ENCODE data around the gene PTPN7.
"Not testable (repeated sequence)": the region's sequence is repeated elsewhere in the genome, so short reads cannot be mapped to it uniquely, and the experiment has no call there.

Gene PTPN7

DNA sequence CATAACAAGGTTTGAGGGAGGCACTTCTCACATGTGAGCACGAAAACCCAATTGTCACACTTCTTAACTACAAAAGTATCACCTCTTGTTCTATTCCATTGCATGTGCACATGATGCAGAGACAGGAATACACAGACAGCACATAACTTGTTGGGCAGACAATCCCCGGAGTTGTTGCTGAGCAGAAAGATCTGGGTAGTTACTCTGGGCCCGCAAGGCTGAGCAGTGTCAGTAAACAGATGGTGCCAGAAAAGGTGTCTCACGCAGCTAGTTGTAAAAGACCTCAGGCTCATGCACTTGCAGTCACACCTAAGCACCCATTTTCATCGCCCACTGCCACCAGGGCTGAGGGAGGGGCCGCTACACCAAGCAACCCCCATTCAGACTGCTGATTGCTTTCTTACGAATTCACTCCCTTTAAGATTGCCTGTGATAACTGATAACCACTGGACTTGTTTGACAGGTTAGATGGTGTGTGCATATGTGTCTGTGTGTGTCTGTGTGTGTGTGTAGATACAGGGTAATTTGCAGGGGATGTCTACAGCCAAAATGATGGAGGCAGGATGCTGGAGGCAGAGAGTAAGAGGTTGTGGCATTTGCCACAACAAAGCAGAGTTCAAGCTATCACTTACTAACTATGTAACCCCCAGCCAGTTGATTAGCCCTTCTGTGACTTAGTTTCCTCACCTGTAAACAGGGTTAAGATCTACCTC lies 37.4 kb upstream of the PTPN7 start:
- no peak overlapping the region for H3K4me3 Mint-ChIP-seq
- no peaks in the 10 kb centered on the region for H3K9me3 Mint-ChIP-seq
- H3K27me3 Mint-ChIP-seq: peaks cover 32% of the 10 kb centered on the region
- H3K4me1 Mint-ChIP-seq: peaks cover 22% of the 10 kb centered on the region
- H3K36me3 Mint-ChIP-seq (ENCODE audit: low read depth): no peaks in the 10 kb centered on the region
- DNase-seq: no peak
- no peak for ATAC-seq
- no peak overlapping the region for H3K27ac Mint-ChIP-seq

DNA sequence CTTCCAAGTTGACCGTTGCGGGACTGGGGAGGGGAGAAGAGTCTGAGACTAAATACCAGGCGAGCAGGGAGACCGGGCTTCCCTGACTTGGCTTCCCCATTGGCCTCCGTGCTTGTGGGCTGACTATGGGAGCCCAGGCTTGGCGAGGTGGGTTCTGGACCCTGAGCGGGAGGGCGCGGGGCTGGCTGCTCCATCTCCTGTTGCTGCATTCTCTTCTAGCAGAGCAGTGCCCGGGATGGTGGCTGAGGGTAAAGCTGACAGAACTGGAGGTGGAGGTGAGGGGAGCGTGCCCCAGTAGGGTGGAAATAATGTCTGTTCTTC lies 33.9 kb upstream of the PTPN7 start:
- no peak for DNase-seq
- Mint-ChIP-seq H3K36me3 (ENCODE audit: low read depth) (no peaks in the 10 kb centered on the region), H3K9me3 (no peaks in the 10 kb centered on the region), H3K4me3 (no peak overlapping the region), H3K4me1 (peaks cover 10% of the 10 kb centered on the region), H3K27me3 (peaks cover 30% of the 10 kb centered on the region), H3K27ac (no peak overlapping the region)
- ATAC-seq: no peak

DNA sequence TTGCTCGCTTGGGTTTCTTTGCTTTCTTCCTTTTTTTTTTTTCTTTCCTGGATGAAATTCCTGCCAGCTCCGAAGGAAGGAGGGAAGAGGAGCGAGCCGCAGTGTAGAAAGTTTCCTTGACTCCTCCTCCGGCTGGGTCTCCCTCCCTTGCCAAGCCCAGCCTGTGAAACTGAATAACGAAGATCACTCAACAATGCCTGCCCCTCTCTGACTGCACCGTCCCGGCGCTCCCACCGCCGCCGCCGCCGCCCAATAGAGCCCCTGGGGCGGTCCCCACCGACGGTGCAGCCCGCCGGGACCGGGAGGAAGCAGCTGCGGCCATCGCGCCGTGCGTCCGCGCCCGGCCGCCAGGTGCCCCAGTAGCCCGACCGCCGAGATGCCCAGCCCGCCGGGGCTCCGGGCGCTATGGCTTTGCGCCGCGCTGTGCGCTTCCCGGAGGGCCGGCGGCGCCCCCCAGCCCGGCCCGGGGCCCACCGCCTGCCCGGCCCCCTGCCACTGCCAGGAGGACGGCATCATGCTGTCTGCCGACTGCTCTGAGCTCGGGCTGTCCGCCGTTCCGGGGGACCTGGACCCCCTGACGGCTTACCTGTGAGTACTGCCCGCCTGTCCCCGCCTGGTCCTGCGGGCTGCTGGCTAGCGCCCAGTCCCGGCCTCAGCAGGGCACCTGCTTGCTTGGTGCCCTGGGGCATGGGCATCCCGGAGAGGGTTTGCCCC lies 33.4 kb upstream of the PTPN7 start, which contains the start of gene LGR6:
Gene LGR6, plus strand, starts transcription at position 186 of the 714 bp plus-strand sequence. Its CDS starts 191 bp downstream, at position 377.
- no peak within 1 kb of the TSS for H3K4me3 Mint-ChIP-seq
- H3K4me1 Mint-ChIP-seq: peaks cover 7% of the 10 kb centered on the region
- H3K27me3 Mint-ChIP-seq: peaks cover 28% of the 10 kb centered on the region
- no peak within 1 kb of the TSS for H3K27ac Mint-ChIP-seq
- DNase-seq: no peak
- H3K36me3 Mint-ChIP-seq (ENCODE audit: low read depth): no peaks in the 10 kb centered on the region
- no peaks in the 10 kb centered on the region for H3K9me3 Mint-ChIP-seq
- ATAC-seq: peak; percentile 26

DNA sequence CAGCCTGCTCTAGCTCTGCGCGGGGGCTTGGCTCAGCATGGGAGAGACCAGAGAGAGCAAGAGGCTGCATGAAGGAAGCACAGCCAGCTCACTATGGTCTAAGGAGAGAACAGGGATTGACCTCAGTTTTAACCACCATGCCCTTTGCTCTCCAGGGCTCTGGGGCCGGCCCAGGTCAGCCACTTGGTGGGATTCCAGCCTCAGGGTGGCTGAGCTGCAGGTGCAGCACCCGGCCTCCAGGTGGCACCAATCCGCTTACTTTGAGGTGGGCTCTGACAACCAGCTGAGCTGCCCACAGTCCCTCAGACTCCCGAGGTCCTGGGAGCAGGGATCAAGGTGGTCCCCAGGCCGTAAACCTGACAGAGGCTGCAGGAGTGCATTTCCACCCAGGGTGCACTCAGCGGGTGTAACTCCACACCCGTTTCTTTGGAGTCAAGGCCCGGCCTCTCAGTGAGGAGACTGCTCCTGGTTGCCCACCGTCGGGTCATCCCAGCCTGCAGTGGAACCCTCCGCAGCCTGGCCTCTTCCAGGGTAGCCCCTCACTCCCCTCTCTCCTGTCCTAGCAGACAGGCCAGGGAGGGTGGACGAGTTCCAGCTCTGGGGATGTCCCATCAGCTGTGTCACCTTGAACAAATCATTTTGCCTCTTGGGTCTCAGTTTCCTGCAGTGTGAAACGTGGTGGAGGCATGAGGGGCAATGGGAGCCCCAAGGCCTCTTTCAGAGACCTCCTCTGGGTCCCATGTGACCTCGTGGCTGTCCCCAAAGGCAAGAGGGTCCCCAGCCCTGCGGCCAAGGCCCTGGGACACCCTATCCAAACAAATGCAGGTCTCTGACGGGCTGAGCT lies 32.6 kb upstream of the PTPN7 start:
- Mint-ChIP-seq H3K9me3 (no peaks in the 10 kb centered on the region), H3K4me3 (no peak overlapping the region), H3K27ac (no peak overlapping the region), H3K4me1 (peaks cover 3% of the 10 kb centered on the region), H3K36me3 (ENCODE audit: low read depth) (no peaks in the 10 kb centered on the region), H3K27me3 (peaks cover 26% of the 10 kb centered on the region)
- DNase-seq: peak; percentile 73
- peak; percentile 38 for ATAC-seq

DNA sequence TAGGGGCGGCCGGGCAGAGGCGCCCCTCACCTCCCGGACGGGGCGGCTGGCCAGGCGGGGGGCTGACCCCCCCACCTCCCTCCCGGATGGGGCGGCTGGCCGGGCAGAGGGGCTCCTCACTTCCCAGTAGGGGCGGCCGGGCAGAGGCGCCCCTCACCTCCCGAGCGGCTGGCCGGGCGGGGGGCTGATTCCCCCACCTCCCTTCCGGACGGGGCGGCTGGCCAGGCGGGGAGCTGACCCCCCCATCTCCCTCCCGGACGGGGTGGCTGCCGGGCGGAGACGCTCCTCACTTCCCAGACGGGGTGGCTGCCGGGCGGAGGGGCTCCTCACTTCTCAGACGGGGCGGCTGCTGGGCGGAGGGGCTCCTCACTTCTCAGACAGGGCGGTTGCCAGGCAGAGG lies 31.0 kb upstream of the PTPN7 start:
- H3K36me3 Mint-ChIP-seq (ENCODE audit: low read depth); H3K4me3 Mint-ChIP-seq; H3K27ac Mint-ChIP-seq; H3K9me3 Mint-ChIP-seq; ATAC-seq; H3K4me1 Mint-ChIP-seq; DNase-seq: not testable (repeated sequence)
- H3K27me3 Mint-ChIP-seq: peaks cover 23% of the 10 kb centered on the region

DNA sequence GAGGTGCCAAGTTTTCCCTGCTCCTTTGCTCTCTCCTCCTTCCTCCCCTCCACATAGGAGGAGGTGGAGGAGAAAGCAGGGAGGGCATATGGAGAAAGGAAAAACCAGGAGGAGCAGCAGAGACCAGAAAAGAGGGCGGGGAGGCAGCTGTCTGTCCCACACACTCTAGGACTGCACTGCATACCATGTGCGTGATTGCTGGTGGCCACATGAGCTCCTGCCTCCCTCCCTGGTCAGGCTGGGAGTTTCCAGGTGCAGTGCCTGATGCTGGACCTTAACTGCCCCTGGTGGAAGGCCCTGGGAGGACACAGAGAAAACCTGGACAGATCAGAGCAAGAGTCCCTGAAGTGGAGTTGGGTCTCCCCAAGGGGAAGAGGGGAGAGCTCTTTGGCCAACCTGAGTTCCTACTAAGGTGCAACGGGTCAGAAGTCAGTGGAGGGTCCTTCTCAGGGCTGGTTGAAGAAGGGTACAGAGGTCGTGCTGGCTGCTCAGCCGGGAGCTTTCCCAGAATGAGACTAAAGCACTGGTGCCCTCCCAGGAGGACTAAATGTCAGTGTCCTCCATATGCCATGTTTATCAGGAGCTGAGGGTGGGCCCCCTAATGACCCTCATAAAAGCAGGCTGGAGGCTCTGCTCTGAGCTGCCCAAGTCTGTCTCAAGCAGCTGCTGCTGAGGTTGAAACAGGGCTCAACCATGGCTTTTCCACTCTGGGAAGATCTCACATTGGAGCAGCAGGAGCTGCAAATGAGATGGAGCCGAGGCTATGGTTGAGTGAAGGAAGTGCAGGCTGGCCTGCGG lies 29.7 kb upstream of the PTPN7 start:
- no peak overlapping the region for H3K27ac Mint-ChIP-seq
- H3K4me1 Mint-ChIP-seq: peaks cover 2% of the 10 kb centered on the region
- no peaks in the 10 kb centered on the region for H3K9me3 Mint-ChIP-seq
- H3K36me3 Mint-ChIP-seq (ENCODE audit: low read depth): no peaks in the 10 kb centered on the region
- ATAC-seq (no peak), DNase-seq (no peak)
- peaks cover 13% of the 10 kb centered on the region for H3K27me3 Mint-ChIP-seq
- no peak overlapping the region for H3K4me3 Mint-ChIP-seq

DNA sequence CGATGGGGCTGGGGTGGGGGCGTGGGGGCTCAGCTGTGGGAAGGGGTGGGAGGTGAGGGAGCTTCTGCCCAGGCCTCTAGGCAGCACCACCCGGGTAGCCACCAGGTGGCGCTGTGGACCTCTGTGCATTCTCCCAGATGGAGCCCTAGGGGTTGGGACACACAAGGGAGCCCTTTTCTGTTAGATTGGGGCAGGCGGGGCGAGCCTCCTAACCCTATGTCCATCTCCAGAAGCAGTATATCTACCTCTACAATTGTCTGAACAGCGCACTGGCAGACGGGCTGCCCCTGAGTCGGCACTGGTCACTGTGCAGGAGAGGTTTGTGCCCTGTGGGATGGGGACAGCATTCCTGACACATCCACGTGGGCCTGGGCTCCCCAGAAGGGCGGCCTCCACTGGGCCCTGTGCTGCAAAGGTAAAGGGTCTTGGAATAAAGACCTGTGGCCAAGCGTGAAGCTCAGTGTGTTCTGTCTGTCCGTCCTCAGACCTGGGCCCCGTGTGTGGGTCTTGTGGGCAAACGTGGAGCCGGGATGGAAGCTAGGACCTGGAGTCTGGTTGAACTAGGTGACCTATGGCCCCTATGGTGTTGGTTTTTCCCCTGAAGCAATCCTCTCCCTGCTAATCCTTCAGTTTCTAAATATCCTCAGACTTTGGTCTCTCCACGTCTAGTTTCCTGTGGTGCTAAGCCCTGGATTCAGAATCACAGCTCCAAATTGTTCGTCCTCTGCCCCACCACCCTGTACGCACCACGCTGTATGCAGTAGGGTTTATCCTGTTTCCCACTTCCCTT lies 28.8 kb upstream of the PTPN7 start:
- H3K9me3 Mint-ChIP-seq: no peaks in the 10 kb centered on the region
- H3K27me3 Mint-ChIP-seq: peaks cover 7% of the 10 kb centered on the region
- ATAC-seq (peak; percentile 63), DNase-seq (peak; percentile 88)
- H3K4me1 Mint-ChIP-seq: peaks cover 10% of the 10 kb centered on the region
- no peaks in the 10 kb centered on the region for H3K36me3 Mint-ChIP-seq (ENCODE audit: low read depth)
- H3K4me3 Mint-ChIP-seq: no peak overlapping the region
- H3K27ac Mint-ChIP-seq: no peak overlapping the region

DNA sequence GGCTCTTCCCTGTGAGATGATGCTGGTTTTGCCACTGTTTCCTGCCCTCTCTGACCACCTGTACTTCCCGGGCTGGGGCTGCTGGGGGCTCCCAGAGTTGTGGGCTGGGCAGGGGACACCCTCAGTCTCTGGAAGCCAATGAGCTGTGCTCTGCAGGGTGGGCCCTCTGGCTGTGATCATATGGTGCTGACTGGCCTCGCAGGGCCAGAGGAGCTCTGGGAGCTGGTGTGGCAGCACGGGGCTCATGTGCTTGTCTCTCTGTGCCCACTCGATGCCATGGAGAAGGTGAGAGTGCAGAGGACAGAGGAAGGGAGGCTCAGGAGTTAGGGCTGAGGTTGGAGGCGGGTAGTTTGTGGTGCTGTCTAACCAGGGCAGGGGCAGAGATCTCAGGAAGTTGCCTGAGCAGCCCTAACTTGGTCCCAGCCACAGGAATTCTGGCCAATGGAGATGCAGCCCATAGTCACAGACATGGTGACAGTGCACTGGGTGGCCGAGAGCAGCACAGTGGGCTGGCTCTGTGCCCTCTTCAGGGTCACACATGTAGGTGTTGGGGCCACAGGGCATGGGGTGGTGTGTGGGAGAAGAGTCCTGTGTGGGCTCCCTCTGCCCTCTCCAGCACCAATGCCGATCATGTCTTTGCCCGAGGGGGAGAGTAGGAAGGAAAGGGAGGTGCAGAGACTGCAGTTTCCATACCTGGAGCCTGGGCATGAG lies 27.4 kb upstream of the PTPN7 start:
- no peaks in the 10 kb centered on the region for H3K36me3 Mint-ChIP-seq (ENCODE audit: low read depth)
- no peak overlapping the region for H3K27ac Mint-ChIP-seq
- peaks cover 16% of the 10 kb centered on the region for H3K4me1 Mint-ChIP-seq
- DNase-seq: no peak
- ATAC-seq: no peak
- peaks cover 2% of the 10 kb centered on the region for H3K27me3 Mint-ChIP-seq
- no peaks in the 10 kb centered on the region for H3K9me3 Mint-ChIP-seq
- H3K4me3 Mint-ChIP-seq: no peak overlapping the region

DNA sequence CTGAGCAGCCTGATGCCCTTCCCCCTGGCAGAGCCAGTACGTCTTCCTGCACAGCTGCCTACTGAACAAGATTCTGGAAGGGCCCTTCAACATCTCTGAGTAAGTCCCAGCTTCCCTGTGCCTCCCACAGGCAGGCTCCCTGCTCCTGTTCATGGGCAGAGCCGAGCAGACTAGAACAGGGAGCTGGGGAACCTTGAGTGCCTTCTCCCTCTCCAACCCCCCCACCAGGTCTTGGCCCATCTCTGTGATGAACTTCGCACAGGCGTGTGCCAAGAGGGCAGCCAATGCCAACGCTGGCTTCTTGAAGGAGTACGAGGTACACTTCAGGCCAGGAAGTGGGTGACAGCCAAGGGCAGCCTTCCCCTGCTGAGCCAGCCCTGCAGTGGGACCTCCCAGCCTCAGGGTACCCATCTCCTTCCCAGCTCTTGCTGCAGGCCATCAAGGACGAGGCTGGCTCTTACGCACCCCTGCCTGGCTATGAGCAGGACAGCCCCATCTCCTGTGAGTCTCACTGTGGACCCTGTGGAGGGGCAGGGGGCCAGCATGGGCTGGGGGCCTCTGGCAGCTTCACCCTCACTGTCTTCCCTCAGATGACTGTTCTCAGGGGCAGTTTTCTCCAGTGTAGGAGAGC lies 26.8 kb upstream of the PTPN7 start:
- no peak for DNase-seq
- Mint-ChIP-seq H3K27ac (no peak overlapping the region), H3K4me1 (peaks cover 18% of the 10 kb centered on the region), H3K36me3 (ENCODE audit: low read depth) (no peaks in the 10 kb centered on the region), H3K4me3 (no peak overlapping the region), H3K27me3 (peaks cover 2% of the 10 kb centered on the region), H3K9me3 (no peaks in the 10 kb centered on the region)
- ATAC-seq: no peak

DNA sequence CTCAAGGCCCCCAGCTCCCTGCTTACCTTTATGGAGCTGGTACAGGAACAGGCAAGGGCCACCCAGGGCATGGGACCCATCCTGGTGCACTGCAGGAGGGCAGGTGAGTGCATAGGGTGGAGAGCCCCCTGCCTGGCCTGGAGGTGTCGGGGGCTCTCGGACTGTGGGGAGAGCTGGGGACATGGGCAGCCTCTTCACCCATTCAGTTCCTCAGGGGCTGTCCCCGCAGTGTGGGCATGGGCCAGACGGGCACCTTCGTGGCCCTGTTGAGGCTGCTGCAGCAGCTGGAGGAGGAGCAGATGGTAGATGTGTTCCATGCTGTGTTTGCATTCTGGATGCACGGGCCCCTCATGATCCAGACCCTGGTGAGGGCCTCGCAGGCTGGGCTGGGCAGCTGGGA lies 25.9 kb upstream of the PTPN7 start:
- Mint-ChIP-seq H3K36me3 (ENCODE audit: low read depth) (no peaks in the 10 kb centered on the region), H3K9me3 (no peaks in the 10 kb centered on the region), H3K4me3 (no peak overlapping the region), H3K4me1 (peaks cover 18% of the 10 kb centered on the region), H3K27ac (no peak overlapping the region), H3K27me3 (peaks cover 2% of the 10 kb centered on the region)
- no peak for ATAC-seq
- no peak for DNase-seq

DNA sequence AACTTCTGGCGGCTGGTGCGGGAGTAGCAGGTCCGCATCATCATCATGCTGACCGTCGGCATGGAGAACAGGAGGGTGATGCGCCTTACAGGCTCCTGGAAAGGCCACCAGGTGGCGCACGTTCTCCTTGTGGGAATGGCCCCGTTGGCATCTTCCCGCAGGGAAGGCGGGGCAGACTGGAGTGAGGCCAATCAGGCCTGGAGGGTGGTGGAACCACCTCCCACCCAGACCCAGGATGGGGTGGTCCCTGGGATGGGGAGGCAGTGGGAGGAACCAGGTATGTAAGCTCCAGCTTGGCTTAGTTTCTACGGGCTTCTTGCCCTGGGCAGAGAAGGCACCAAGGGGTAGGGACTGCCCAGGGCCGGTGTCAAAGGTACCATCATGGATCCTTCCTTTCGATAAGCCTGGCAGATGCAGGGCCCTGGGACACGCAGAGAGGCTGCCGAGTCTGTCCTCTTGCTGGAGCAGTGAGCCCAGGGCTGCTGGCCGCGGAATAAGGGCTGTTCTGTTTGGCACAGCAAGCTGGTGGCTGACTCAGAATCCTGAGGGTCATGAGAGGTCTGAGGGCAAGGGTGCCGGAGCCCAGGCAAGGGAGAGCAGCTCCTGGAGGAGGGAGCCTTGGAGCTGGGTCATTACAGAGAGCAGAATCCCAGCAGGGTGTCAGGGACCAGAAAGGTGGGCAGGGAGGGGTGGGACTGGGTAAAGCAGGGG lies 24.5 kb upstream of the PTPN7 start:
- Mint-ChIP-seq H3K36me3 (ENCODE audit: low read depth) (no peaks in the 10 kb centered on the region), H3K27ac (no peak overlapping the region), H3K9me3 (no peaks in the 10 kb centered on the region), H3K4me3 (peak overlapping the region; percentile 42), H3K27me3 (peaks cover 2% of the 10 kb centered on the region), H3K4me1 (peaks cover 20% of the 10 kb centered on the region)
- peak; percentile 61 for ATAC-seq
- DNase-seq: peak; percentile 88

DNA sequence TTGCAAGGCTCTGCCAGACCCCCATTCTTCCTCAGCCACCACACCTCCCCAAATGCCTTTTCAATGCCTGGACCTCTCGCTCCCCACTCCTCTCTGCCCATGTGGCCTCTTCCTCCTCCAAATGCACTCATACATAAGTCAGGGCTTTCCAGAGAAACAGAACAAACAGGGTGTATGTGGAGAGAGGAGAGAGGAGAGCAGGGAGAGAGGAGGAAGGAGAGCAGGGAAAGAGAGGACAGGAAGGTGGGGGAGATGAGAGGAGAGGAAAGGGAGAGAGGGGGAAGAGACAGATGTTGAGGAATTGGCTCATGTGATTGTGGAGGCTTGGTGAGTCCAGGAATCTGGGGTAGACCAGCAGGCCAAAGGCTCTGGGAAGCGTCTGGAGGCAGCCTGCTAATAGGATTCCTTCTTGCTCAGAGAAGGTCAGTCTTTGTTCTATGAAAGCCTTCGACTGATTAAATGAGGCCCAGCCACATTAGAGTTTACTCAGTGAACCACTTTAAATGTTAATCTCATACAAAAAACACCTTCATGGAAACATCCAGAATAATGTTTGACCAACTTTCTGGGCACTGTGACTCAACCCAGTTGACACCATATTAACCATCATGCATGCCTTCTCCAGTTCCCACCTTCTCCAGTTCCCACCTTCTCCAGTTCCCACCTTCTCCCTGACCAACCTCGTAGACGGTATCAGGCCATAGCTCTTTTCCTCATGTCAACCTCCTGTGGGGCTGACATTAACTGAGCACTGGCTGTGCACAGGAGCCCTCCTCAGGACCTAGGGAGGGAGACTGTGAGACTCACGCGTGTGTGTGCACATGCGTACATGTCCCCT lies 21.9 kb upstream of the PTPN7 start:
- no peak for ATAC-seq
- no peak overlapping the region for H3K4me3 Mint-ChIP-seq
- no peak overlapping the region for H3K27ac Mint-ChIP-seq
- no peaks in the 10 kb centered on the region for H3K36me3 Mint-ChIP-seq (ENCODE audit: low read depth)
- peaks cover 2% of the 10 kb centered on the region for H3K27me3 Mint-ChIP-seq
- DNase-seq: no peak
- peaks cover 23% of the 10 kb centered on the region for H3K4me1 Mint-ChIP-seq
- H3K9me3 Mint-ChIP-seq: no peaks in the 10 kb centered on the region

All from activated naive CD8-positive, alpha-beta T cell treated with anti-CD3 and anti-CD28 coated beads, Interleukin-2, amount 50 U/mL, for 24 hours (primary cell).